ENCODE measurements around the gene PDE1C.
"Not testable (repeated sequence)": the region's sequence is repeated elsewhere in the genome, so short reads cannot be mapped to it uniquely, and the experiment has no call there.

Gene PDE1C

DNA sequence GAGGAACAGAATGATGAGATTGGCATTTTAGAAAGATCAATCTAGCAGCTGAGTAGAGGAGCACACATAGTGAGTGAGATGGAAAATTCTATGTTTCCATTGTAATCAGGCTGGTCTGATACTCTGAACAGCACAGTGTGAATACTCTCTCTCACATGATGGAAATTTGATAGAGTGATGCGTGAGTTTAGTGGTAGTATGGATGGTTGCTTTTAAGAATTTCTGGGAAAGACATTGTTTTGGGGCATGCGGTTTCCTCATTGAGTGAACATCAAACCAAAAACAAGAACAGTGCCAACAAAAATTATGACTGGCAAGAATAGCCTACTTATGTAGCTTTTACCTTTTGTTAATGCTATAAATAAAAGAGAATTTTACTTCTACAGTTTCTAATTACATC, 183.2 kb downstream of the PDE1C start:
- DNase-seq = no peak

DNA sequence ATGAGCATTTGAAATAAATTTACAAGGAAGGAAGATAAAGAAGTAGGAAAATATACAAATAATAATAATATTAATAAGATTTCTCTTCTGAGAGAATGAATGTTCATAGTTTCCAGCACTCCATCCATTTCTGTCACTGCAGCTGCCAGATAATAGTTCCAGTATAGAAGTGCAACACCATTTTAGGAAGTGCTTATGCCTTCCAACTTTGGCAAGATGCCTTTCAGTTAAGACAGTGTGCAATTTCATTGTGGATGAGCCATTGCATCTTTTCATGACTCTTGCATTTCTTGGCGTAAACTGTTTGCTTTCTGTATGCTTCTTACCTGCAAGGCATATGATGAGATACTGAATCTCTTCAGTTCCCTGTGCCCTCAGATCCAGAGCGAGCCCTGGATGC, 185.0 kb downstream of the PDE1C start:
- DNase-seq = no peak

DNA sequence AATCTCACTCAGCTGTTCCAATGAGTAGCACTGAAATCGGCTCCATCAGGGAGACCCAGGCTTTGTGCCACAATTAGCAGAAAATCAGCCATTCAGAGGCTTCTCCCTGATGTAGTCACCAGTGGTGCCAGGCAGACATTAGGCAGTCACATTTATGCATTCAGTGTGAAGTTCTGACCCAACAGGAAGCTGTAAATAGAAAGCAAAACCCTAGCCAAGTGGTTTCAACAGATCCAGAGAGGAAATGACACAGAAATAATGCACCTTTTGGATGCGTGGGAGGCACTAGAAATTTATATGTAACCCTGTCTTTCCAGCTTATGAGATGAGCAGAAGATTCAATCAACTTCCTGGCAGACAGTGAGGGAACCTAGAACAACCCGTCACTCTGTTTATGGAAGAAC, 186.4 kb downstream of the PDE1C start:
- DNase-seq = no peak

DNA sequence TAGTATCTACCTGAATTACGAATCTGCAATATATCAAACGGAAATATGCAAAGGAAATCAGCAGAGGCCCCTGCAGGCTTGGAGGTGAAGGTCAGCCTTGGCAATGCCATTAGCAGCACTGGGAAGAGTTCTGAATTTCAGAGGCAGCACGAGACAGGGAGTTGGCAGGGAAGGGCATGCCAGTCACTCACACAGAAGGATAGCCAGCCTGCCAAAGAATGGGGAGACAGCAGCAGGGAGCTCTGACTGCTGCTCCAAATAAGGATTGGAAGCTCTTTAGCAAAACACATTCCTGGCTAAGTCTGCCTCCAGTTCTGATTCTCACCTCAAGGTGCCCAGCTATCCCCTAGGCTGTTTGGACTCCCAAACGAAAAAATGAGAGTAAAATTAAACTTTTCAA, 188.0 kb downstream of the PDE1C start:
- DNase-seq = no peak

DNA sequence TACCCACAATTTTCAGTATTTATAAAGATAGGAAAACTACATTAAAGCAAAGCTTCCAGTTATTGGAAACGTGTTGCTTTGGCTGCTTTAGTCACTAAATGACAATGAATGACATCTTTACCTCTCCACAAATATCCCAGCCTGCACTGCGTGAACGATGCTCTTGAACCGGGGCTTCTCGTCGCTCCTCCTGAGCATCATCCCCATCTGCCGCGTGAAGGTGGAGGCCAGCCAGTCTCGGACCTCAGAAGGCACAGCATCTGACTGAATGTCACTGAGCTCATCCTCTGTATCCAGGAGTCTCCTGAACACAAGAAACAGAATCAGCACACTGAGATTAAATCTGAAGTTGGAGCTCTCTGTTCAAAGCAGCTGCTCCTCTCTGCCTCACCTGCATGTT, 191.3 kb downstream of the PDE1C start:
- DNase-seq = no peak

DNA sequence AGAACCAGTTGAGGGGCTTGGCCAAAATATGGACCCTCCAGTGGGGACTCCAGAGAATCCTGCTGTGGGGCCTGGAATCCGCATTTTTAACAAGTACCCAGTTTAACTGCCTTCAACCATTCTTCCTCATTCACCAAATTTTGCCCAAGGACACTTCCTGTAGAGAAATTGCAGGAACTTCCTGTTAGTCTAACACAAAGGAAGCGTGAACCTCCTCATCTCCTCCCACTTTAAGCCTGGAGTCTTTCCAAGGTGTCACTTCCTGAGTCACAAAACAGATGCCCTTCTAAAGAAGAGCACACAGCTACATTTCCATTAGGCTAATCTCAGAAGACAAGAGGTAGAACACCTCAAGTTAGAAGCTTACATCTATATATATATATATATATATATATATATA, 194.8 kb downstream of the PDE1C start:
- DNase-seq = no peak

DNA sequence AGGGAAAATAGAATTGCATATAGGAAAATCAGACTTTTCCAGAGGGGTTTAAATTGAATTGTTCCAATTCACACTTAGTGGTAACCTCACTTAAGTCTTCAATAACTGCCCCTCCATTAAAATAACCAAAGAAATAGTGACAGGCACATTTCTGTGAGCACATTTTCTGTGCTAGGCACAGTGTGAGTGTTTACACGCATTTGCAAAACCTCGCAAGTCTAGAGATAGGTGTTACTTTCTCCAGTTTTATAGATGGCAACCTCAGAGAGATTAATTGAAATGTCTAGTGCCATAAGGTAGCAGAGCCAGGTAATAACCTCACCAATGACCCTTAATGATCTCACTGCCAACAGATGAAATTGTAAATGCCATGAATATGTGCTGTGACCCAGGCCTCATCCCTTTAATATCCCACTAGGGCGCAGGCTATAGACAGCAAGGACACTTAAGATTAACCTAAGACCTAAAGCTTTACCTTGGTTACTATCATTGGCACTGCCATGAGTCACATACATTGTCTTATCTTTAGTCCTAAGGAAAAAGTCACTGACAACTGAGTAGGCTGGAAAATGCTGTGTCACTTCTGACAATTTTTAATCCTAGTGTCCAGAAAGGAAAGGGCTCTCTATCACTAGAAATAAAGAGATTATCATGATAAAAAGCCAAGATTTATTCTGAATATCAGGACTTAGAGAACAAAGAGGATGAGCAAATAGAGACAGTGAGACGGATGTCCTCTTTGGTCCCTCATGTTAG, 195.4 kb downstream of the PDE1C start:
- DNase-seq = no peak

DNA sequence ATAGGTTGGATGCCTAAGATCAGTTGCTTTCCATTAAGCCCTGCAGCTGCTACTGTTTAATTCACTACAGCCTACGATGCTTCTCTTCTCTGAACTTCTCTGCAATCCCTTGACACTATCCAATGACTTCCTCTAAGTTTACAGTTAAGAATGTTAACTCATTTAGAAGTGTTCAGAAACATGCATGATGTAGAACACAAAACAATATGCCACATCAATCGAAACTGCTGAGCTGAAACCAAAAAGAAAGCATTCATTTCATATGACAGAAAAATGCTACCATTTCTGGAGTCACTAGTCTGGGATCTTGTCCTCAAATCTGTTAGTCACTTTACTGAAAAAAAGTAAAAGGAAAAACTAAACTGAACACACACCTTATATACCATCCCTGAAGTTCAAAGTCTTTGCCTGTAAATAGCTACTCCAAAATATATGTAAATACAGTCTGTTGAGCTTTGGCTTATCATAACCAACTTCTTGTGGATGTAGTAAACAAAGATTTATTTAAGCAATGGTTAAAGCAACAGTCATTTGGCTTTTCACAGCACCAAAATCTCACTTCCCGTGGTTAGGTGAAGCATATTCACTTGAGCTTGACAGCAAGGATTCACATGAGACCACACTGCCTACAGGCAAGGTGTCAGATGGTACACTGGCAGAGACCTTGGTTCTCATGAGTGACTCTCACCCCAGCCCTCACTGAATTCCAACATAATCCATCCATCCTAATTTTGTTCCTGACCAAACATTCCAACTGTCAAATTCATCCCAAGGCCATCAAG, 196.2 kb downstream of the PDE1C start:
- DNase-seq = no peak

DNA sequence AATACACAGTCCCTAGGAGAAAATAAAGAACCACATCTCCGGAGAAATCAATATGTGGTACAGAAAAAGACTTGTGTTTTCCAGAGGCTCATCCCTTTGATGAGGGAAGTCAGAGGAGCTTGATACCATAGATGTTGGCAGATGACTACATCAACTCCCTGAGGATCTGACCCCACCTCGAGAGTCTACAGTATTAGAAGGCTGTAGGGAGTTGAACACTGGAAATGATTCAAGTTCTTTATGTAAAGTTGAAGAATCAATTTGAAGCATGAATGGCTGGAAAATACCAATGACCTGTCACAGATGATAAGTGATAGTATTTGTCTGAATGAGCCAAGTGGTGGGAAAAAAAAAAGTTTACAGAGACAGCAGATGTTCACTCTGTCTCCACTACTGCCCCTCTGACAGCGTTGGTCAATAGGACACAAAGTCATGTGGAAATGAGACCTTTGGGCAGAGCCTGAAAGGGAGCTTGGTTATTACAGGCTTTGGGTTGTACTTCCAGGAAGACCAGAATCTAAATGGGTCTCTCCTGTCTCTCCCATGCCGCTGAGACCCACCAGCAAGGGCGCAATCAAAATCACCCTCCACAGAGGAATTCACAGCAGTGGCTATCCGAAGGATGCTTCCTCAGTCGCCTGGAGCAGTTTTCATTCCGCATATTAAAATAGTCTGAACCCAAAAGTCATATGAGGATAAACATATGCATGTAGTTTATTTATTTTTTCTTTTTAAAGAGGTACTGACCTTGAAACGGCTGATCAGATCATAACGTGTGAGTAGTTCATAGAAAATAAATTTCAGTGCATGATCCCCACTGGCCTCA, 197.4 kb downstream of the PDE1C start:
- no peak for DNase-seq

DNA sequence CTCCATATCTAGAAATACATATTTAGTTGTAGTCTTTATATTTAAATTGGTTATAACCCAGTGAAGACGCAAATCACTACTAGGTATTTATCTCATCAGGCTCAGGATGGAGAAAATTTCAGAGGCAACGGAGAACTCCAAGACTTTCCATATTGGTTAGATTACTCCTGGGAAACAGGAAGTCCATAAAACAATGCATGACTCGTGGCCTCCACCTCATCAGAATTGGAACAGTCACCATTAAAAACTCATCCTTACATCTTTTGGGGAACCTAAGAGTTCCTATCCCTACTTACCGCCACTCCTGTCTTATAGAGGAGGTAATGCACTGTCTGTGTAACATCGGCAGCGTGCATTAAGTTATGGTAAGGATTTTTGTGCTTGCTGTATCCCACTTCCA, 205.6 kb downstream of the PDE1C start:
- DNase-seq = no peak

DNA sequence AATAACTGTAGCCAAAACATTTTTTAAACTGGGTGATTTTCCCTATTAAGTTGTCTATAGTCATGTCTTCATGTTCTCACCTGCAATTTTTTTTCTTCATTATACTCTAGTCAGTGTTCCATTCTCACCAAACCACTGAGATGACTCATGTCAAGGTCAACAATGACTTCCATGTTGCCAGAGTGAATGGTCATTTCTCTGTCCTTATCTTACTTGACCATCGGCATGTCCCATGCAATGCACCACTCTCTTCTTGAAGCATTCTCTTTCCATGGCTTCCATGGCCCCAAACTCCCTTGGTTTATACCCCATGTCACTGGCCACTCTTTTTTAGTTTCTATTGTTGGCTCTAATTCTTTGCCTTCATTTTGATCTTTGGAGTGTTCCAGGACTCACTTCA, 209.3 kb downstream of the PDE1C start:
- no peak for DNase-seq

DNA sequence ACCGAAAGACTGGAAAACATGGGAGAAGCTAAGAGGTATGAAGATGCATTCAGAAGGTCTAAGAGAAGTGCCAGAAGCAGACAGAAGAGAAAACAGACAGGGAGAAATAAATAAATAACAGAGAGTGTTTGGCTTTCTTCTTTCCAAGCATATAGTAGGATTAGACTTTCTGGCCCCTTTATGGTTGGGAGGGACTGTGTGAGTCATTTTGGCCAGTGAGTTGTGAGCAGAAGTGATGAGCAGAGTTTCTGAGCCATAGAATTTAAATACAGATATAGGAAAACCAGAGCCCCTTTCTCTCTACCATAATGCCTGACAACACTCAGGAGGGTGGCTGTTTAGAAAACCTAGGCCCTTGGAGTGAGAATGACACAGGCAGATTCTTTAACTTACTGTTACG, 212.2 kb downstream of the PDE1C start:
- DNase-seq = no peak

DNA sequence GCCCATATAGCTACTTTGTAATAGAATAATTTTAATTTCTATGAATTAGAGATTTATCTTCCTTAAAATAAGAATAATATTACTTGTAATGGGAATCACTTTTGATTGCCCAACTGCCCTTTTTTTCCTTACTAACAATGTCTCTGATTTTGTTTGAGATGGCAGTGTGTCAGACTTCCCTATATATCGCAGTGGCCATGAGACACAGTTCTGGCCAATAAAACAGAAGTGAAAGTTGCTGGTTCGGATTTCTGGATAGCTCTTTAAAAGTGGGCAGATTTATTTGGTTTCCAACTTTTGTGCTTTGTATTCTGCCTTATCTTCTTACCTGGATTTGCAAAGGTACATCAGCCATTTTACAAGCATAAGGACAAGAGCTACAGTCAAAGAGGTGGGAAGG, 213.0 kb downstream of the PDE1C start:
- DNase-seq = no peak

DNA sequence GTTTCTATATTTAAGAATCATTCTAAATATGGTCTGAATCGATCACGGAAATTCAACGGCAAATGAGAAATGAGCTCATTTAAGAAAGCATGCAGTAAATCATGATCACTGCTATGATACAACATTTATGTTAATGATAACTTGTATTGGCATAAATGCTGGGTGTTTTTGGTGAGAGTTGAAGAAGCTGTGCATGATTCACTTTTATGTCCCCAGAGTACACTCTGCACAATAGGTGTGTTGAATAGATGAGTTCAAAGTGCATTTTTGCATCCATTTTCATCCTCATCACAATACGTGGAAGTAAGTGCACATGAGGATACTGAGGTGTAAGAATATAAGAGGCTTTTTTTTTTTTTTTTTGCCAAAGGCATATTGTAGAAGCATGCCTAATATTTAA, 213.9 kb downstream of the PDE1C start:
- DNase-seq = no peak

DNA sequence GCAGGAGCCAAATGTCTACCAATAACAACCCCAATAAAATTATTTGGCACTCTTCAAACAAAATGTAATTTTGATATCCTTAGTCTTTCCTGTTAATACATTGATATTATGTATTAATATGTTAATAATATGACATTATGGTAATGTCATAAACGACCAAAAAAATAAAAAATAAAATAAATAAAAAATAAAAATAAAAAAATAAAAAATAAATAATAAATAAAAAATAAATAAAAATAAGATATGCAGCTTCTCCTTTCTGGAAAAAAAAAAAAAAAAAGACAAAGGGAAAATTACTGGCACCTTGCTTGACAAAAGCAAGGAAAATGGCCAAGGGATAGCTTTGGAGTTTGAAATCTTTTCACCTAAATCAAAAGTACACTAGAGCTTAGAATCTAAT, 214.7 kb downstream of the PDE1C start:
- no peak for DNase-seq

DNA sequence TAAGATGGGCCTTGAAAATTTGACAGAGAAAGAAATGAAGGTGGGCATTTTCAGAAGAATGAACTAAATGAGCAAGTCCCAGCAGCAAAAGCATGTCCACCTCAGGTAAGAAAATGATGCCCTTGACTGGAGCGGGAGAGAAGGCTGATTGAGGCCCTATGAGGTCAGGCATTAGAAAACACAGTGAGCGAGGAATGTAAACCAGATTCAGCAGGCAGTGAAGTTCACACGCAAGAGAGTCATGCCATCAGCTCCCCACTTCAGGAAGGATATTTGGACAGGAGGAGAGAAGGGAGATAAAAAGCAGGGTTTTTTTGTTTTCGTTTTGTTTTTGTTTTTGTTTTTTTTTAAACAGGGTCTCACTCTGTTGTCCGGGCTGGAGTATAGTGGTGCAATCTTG, 216.8 kb downstream of the PDE1C start:
- no peak for DNase-seq

DNA sequence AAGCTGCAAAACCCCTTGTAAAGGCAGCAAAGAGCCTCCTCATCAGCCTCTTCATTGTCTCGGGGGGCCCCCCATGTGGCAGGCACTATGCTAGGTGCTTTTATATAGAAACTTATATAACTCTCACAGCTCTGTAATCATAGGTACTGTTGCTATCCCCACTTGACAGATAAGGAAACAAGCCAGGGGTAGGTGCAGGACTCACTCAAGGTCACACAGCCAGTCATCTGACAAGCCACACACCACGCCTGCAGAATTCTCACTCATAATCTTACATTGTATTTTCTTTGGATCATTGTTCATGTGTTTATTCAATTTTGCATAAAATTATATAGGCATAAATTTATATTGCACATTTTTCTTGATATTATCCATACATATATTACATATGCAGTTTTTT, 217.7 kb downstream of the PDE1C start:
- no peak for DNase-seq

DNA sequence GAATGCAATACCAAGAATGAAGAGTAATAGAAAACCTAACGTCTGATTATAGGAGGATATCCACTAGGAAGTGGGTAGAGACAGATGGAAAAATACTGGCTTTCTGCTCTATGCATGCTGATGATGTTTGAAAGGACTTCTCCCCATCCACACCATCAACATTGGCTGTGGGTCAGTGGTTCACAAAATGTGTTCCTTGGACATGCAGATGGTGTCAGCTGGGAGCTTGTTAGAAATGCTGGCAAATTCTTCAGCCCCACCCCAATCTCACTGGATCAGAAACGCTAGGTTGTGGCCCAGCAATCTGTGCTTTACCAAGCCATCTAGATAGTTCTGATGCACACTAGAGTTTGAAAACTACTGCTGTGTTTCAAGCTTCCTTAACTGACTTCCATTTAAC, 219.1 kb downstream of the PDE1C start:
- no peak for DNase-seq

DNA sequence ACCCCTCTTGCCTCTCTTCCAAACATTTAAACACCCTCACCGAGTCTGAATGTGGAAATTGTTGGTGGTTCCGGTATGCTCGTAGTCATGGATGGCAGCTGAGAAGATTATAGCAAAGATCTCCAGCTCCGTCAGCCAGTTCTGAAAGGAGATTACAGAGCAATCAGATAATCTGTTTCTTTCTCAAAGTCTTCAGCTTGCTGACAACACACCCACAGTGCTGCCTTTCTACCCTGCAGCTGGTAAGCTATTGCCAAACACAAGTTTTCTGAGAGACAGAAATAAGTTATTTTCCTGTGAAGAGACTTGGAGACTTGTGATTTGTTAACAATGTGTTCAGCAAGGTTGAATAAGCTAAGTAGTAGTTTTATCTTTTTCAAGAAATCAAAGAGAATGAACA, 219.6 kb downstream of the PDE1C start:
- DNase-seq = no peak

DNA sequence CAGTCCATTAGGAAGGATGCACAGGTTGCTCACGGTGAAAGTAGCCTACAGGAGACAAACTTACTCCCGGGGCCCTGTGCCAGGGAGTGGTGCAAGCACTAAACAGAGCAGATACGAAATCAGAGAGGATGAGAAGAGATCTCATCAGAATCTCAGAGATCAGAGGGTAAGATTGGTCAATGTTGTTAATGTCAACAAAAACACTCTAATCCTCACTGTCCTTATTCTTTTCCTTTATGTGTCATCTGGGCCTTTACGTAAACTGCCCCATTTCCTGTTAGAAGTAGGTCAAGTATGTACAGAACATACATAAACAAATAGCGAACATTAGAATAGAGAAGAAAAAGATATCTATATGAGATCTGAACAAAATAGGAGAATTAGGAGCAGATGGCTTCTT, 220.1 kb downstream of the PDE1C start:
- DNase-seq = no peak

DNA sequence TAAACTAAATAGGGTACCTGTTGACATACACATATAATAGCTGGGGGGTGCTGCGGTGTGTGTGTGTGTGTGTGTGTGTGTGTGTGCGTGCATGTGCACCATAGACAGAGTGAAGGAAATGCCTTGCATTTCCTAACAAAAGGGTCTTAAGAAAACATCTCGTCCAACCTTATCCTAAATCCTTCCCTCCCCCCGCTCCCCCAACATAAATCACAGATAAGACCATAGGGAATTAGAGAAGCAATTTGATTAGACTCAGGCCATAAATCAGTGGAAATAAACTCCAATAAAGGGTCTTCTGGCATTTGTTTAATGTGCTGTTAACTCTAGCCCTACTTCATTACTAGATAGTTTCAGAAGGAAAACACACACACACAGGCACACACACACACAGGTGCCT, 234.7 kb downstream of the PDE1C start:
- no peak for DNase-seq

DNA sequence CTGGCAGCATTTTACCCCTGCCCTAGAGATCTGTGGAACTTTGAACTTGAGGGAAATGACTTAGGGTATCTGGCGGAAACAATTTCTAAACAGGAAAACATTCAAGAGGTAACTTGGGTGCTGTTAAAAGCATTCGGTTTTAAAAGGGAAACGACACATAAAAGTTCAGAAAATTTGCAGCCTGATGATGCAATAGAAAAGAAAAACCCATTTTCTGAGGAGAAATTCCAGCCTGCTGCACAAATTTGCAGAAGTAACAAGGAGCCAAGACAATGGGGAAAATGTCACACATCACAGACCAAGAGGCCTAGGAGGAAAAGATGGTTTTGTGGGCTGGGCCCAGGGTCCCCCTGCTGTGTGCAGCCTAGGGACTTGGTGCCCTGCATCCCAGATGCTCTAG, 236.6 kb downstream of the PDE1C start:
- not testable (repeated sequence) for DNase-seq

DNA sequence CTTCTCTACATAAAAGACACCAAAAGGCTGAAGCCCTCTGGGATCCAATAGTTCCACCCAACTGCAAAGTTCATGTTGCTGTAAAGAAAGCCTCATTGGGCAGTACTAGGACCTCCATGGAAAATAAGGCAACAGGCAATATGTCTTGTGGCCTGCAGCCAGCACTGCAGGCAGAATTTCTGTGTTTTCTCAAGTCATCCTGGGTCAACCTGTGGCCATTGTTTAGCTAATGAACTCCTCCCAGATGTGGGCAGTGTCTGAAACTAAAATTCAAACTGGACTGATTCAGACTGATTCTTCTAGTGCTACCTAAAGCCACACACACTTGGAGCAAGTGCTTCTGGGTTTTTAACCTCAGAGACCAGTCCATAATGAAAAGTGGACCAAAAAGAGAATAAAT, 241.7 kb downstream of the PDE1C start:
- no peak for DNase-seq

DNA sequence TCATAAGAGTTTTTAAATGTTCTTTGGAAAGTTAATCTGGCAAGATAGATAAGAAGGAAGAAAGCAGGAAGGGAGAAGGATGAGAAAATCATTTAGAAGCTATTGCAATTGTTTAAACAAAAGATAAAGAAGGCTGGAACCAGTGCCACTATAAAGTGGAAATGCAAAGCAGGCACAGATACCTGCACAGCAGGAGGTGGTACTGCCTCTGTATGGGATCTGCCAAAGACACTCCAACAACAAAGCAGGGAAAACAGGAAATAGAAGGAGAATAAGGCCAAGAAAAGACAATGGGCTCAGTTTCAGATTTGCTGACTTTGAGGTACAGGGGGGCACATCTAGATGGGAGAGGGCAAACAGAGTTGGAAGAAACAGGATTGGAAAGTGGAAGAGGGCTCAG, 244.6 kb downstream of the PDE1C start:
- DNase-seq = no peak
